GM21723 (cell line): Measurements from ENCODE around the gene DESI1.
A peak's percentile ranks its signal among the peaks of the same experiment; 100 is the strongest.
"Not testable (repeated sequence)": the region's sequence is repeated elsewhere in the genome, so short reads cannot be mapped to it uniquely, and the experiment has no call there.

ENCODE experiments used
- ATAC-seq: cut with Tn5 transposase; IDR thresholded peaks from one replicate; pipeline ENCODE4 v1.9.1; 2021; ENCODE audit warnings: mild to moderate bottlenecking, moderate library complexity; ENCODE audit not compliant: unreplicated experiment

The DESI1 gene

DNA sequence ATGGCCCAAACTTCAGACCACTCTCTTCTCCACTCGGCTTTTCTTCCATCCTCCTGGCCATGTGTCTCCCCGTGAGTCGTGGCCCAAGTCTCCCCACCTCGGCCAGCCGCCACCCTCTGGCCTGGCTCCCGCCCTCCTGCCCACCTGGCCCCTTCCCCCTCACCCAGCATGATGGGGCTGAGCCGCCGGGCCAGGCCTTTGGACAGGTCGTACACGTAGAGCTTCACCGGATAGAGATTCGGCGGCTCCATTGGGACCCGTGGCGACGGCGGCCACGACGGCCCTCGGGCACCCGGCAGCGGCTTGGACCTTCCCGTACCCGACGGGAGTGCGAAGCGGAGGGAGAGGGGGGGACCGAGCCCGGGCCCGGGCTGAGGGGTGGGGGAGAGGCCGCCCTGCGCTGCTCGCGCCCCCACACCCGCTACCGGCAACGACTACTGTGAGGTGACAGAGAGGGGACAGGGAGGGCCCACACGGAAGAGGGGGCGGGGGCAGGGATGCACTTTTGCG lies at the start of gene DESI1:
TSS of gene DESI1 (minus strand) at position 455 of the 510 bp plus-strand sequence. CDS start at position 251, 204 bp downstream.
- peak; percentile 71 for ATAC-seq

DNA sequence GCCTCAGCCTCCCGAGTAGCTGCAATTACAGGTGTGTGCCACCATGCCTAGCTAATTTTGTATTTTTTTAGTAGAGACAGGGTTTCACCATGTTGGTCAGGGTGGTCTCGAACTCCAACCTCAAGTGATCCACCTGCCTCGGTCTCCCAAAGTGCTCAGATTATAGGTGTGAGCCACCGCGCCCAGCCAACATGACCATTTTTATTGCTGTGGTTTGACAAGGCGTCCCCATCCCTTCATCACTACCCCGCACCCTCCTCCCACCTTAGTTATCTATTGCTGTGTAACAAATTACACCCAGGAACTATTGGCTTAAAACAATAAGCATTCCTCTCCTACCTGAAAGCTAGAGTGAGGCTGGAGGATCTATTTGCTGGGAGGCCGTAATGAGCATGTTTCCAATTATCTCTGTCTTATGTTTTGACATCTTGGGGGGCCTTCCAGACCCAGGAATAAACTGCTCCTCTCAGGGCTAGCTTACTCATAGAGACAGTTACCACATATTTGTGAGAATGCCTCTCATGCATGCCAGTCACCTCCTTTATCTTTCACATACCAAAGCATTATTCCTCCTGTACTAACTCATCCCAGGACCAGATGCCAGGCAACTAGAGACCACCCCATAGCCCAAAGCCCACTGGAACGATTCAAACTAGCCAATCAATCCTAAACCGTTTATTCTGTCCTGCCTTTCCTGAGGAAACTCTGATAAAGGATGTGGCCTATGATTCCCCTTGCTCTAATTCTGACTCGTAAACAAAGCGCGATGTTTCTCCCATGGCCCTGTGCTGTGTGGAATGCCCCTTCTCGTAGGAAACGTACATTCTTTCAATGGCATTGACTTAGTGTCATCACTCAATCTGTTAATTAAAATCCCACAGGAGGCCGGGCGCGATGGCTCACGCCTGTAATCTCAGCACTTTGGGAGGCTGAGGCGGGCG lies 48.4 kb upstream of the DESI1 start:
- ATAC-seq = no peak

DNA sequence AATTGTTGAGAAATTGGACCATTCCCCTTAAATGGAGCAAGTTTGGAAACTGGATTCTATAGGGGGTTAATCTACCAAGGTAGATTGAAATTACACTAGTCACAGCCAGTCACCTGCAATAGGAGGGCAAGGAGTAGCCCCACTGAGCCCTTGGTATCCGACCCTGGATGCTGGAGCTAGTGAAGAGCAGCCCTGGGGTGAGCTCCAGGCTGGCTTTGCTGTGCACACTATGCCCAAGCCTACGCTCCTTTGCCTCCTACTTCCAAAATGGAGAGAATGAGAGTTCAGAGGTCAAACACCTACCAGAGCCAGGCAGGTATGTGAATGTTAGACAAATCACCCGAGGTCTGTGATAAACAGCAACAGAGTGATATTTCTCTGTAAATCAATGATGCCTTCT lies 44.1 kb upstream of the DESI1 start:
- no peak for ATAC-seq

DNA sequence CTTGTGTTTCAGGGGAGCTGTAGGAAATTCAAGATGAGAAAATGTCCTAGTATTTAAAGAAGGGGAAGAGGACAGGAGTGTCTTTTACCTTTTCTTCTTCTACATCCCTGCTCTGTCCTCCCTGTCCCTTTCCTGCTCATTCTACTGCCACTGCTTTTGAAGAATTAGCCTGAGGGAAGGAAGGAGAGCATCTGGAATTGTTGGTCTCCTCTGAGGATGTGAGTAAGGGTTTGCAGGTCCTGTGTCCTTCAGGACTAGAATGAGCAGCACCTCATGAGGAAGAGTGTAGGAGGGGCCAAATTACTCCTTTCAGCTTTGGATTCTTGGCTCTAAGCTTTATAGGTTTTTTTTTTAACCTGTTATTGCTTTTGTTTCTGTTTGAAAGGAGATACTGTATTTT lies 43.6 kb upstream of the DESI1 start:
- no peak for ATAC-seq

DNA sequence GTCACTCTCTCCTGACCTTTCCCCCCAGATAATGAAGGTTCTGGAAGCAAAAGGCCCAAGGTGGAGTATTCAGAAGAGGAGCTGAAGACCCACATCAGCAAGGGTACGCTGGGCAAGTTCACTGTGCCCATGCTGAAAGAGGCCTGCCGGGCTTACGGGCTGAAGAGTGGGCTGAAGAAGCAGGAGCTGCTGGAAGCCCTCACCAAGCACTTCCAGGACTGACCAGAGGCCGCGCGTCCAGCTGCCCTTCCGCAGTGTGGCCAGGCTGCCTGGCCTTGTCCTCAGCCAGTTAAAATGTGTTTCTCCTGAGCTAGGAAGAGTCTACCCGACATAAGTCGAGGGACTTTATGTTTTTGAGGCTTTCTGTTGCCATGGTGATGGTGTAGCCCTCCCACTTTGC lies 42.8 kb upstream of the DESI1 start:
- ATAC-seq = not testable (repeated sequence)

DNA sequence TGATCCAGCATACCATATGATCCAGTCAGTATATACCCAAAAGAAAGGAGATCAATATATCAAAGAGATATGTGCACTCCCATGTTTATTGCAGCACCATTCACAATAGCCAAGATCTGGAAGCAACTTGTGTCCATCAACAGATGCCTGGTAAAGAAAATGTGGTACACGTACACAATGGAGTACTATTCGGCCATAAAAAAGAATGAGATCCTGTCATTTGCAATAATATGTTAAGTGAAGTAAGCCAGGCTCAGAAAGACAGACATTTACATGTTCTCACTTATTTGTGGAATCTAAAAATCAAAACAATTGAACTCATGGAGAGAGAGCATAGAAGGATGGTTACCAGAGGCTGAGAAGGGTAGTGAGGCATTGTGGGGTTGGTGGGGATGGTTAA lies 40.9 kb upstream of the DESI1 start:
- ATAC-seq = no peak

DNA sequence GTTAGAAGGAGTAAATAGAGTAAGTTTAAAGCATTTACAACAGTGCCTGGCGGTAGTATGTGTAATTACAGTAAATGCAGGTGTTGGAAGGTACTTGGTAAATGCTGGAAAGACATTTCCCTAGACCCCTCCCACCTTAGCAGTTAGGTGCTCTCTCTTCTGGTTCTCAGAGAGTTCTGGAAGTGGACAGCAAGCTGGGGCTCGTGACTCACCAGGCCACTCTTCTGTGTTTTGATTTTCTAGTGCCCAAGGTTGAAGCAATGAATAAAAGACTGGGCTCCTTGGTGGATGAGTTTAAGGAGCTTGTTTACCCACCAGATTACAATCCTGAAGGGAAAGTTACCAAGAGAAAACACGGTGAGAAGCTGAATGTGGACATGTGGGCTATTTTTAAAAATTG lies 40.2 kb upstream of the DESI1 start:
- ATAC-seq = no peak

DNA sequence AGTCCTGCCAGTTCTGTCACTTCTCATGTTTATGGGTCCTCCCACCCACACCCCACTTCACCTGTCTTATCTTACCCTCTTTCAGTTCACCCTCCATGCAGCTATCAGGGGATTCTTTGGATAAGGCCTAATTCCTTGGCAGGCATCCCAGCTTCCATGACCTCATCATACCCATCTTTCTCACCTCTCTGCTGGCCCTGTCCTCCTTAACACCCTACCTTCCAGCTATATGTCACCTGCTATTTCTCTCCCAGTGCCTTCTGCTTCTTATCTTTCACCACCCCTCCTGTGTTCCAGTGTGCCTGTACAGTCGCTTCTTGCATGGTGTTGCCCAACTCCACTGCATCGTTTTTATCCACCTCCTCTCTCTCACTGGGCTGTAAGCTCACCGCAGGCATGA lies 39.6 kb upstream of the DESI1 start:
- ATAC-seq = no peak

DNA sequence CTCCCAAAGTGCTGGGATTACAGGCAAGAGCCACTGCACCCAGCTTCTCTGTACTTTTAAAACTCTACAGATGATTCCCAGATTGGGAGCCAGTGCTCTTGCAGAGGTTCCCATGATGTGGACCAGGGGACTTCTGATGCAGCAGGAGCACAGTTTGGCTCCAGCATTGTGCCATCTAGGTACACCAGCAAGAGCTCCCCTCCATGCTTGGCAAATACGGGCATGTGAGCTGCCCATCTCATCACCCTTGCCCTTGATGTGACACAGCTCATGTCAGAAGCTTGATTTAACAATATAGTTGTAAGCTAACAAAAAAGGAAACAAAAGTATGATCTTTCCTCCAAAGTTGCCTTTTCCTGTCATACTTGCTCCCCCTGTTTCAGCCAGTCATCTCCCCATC lies 39.1 kb upstream of the DESI1 start:
- ATAC-seq = no peak

DNA sequence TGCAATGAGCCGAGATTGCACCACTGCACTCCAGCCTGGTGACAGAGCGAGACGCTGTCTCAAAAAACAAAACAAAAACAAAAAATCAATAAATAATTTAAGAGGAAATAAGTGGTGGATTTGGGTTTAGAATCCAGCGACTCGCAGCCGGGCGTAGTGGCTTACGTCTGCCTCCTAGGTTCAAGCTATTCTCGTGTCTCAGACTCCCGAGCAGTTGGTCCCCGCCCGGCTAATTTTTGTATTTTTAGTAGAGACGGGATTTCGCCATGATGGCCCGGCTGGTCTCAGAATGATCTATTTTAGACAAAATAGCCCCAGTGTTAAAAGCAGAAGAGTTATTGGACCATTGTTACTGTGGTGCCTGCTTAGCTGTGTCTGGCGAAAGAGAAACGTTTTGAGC lies 38.0 kb upstream of the DESI1 start:
- no peak for ATAC-seq

DNA sequence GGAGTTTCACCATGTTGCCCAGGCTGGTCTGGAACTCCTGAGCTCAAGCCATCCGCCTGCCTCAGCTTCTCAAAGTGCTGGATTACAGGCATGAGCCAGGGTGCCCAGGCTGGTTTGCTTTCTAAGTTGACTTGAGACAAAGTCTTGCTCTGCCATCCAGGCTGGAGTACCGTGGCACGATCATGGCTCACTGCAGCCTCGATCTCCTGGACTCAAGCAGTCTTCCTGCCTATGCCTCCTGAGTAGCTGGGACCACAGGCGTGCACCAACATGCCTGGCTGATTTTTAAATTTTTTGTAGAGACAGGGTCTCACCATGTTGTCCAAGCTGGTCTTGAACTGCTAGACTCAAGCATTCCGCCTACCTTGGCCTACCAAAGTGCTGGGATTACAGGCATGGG lies 36.9 kb upstream of the DESI1 start:
- no peak for ATAC-seq

DNA sequence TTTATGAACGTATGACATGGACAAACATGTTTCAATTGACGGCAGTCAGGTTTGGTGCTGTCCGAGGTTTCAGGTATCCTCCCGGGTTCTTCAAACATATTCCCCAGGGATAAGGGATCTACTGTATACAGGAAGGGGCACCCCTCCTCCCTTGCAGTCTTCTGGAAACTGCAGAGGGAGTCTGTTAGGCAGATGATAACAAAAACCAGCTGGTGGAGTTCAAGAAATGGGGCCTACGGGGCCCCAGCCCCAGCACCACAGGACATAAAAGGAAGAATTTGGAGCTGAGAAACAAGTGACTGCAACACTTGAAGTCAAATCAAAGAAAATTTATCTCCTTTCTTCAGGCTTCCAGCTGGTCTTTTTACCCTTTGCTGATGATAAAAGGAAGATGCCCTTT lies 35.7 kb upstream of the DESI1 start:
- ATAC-seq = no peak

DNA sequence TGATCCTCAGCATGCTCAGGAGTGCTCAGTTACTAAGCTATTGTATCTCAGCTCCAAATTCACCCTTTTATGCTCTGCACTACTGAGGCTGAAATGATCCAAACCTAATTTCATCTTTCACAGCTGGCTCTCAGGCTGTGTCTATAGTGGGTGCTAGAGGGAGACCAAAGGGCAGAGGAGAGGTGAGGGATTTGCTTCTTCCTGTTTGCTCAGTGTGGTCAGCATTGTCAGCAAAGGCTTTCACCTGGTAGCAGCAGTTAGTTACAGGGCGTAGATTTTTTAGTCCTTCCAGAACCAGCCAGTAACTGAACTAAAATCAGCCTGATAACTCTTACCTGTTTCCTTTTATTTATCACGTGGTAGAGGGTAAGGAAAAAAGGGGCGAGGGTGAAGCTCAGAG lies 33.5 kb upstream of the DESI1 start:
- ATAC-seq = no peak

DNA sequence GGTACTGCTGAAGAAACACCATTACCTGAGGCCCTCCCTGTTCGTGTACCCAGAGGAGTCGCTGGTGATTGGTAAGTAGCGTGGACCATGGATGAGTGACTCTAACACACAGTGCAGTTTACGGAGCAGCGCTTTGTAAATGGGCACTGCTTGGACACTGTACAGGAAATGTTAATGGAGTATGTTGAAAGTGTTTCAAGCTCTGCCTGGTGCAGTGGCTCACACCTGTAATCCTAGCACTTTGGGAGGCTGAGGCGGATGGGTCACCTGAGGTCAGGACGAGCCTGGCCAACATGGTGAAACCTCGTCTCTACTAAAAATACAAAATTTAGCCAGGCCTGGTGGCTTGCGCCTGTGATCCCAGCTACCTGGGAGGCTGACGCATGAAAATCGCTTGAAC lies 30.0 kb upstream of the DESI1 start:
- ATAC-seq = no peak

DNA sequence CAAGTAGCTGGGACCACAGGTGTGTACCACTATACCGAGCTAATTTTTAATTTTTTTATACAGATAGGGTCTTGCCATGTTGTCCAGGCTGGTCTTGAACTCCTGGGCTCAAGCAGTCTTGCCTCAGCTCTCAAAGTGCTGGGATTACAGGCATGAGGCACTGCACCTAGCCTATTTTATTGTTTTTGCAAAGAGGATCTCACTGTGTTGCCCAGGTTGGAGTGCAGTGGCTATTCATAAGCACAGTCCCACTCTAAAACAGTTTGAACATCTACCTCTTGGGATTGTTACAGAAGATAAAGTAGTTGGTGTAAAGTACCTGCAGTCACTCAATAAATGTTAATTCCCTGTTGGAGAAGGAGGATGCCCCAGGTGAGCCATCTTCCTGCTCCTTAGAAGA lies 29.4 kb upstream of the DESI1 start:
- no peak for ATAC-seq

DNA sequence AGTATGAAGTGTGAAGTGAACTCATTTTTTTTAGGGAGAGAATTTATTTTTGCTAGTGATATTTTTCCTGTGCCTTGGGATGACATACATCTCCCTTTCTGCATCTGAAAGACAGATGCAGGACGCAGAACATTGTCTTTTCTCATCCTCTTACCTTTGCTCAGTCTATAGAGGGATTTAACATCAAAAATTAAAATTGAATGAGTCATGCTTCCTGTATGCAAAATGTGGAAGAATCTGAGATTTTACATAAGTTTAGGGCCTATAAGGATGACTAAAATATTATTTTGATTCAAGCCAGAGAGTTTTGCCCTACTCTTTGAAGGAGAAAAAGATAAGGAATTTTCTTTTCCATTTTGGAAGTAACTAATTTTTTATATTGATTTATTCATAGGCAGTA lies 27.6 kb upstream of the DESI1 start:
- no peak for ATAC-seq

DNA sequence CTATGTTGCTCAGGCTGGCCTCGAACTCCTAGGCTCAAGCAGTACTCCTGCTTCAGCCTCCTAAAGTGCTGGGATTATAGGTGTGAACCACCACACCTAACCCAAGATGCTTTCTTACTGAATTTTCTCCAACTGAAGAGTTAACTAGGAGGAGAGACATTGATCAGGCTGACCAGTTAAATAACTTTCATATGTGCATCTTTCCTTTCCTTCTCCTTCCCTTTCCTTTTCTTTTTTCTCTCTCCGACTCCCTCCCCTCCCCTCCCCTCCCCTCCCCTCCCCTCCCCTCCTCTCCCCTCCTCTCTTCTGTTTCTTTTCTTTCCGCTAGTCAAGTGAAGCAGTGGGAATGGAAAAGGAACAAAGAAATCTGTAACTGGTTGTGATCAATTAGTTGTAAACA lies 26.9 kb upstream of the DESI1 start:
- ATAC-seq = no peak

DNA sequence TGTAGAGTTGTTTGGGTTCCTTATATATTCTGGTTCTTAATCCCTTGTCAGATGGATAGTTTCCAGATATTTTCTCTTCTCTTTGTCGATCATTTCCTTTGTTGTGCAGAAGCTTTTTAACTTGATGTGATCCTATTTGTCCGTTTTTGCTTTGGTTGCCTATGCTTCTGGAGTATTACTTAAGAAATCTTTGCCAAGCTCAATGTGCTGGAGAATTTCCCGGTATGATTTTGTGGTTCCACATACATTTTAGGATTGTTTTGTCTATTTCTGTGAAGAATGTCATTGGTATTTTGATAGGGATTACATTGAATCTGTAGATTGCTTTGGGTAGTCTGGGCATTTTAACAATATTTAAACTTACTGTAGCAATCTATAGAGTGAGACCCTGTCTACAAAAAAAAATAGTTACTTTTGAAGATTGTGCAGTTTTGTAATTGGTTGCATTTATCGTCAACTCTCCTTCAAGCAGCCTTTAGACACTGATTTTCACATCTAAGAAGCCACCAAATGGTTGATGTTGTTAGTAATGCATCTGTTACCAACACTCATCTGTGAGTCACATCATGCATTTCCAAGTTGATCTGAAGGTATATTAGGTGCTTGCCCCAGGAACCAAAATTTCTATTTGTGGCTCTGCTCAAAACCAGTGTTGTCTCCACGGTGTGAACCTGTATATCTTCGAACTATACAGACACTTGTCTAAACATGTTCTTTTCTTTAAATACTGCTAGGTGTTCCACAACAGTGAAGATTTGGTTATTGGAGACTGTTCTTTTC lies 21.7 kb upstream of the DESI1 start:
- no peak for ATAC-seq

DNA sequence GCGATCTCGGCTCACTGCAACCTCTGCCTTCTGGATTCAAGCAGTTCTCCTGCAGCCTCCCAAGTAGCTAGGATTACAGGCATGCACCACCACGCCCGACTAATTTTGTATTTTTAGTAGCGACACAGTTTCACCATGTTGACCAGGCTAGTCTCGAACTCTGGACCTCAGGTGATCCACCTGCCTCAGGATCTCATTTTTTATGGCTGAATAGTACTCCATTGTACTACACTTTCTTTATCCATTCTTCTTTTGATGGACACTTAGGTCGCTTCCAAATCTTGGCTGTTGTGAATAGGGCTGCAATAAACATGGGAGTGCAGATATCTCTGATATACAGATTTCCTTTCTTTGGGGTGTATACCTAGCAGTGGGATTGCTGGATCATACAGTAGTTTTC lies 21.0 kb upstream of the DESI1 start:
- no peak for ATAC-seq

DNA sequence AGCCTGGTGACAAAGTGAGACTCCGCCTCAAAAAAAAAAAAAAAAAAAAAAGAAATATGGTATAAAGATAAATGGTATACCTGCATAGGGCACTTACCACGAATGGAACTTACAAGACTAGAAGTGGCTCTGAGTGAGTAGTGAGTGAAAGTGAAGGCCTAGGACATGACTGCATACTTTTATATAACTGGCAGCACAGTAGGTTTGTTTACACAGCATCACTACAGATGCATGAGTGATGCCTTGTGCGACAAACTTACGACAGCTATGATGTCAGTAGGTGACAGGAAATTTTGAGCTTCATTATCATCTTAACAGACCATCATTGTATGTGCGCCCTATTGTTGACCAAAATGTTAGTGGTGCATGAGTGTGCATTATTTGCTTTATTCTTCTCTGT lies 17.9 kb upstream of the DESI1 start:
- ATAC-seq = no peak

DNA sequence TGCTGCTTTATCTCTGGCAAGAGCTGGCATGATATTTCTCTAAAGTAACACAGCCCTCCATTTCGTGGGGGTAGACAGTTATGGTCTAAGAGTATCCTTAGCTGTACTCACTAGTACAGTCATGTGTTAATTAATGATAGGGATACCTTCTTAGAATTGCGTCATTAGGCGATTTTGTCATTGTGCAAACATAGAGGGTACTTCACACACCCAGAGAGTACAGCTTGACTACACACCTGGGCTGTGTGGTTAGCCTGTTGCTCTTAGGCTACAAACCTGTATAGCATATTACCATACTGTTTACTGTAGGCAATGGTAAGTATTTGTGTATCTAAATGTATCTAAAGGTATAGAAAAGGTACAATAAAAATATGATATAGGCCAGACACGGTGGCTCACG lies 17.3 kb upstream of the DESI1 start:
- no peak for ATAC-seq

DNA sequence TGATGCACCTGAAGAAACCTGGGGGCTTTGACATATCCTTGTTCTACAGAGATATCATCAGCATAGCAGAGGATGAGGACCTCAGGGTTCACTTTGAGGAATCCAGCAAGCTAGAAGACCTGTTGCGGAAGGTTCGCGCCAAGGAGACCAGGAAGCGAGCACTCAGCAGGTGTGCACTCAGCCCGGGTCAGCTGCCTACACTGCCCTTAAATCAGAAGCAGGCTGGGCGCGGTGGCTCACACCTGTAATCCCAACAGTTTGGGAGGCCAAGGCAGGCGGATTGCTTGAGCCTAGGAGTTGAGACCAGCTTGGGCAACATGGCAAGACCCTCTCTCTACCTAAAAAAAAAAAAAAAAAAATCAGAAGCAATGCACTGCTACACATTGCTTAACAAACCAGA lies 16.8 kb upstream of the DESI1 start:
- ATAC-seq = not testable (repeated sequence)
